HG03558 (cell line): Measurements from ENCODE around the gene DHDH.
"Not testable (repeated sequence)": the region's sequence is repeated elsewhere in the genome, so short reads cannot be mapped to it uniquely, and the experiment has no call there.

Experiments used
- ATAC-seq: cut with Tn5 transposase; IDR thresholded peaks from one replicate; pipeline ENCODE4 v1.9.1; 2021; ENCODE audit warnings: moderate number of reproducible peaks; ENCODE audit not compliant: unreplicated experiment; ENCODE audit errors: extremely low read depth

The DHDH gene

GRCh38 chr19:48914181-48914580 is 19.3 kb upstream of the DHDH start:
- ATAC-seq: no peak

GRCh38 chr19:48915757-48916156 is 17.7 kb upstream of the DHDH start:
- ATAC-seq: no peak

- no peak for ATAC-seq
Measured at GRCh38 chr19:48918071-48918470, 15.4 kb upstream of the DHDH start.

- ATAC-seq: no peak
Measured at GRCh38 chr19:48918801-48919247, 14.7 kb upstream of the DHDH start.

DNA sequence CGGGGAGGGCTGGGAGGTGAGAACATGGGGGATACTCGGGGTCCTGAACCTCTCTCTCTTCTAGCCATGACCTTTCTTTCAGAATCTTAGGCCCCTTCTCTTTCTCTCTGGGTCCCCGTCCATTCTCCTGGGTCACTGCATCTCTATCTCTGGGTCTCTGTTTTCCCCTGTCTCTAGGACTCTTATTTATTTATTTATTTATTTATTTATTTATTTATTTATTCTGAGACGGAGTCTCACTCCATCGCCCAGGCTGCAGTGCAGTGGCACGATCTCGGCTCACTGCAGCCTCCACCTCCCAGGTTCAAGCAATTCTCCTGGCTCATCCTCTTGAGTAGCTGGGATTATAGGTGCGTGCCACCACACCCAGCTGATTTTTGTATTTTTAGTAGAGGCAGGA is 14.2 kb upstream of the DHDH start:
- not testable (repeated sequence) for ATAC-seq

- no peak for ATAC-seq
Measured at GRCh38 chr19:48920949-48921348, 12.6 kb upstream of the DHDH start.

- no peak for ATAC-seq
Measured at GRCh38 chr19:48921721-48922500, 11.6 kb upstream of the DHDH start.

DNA sequence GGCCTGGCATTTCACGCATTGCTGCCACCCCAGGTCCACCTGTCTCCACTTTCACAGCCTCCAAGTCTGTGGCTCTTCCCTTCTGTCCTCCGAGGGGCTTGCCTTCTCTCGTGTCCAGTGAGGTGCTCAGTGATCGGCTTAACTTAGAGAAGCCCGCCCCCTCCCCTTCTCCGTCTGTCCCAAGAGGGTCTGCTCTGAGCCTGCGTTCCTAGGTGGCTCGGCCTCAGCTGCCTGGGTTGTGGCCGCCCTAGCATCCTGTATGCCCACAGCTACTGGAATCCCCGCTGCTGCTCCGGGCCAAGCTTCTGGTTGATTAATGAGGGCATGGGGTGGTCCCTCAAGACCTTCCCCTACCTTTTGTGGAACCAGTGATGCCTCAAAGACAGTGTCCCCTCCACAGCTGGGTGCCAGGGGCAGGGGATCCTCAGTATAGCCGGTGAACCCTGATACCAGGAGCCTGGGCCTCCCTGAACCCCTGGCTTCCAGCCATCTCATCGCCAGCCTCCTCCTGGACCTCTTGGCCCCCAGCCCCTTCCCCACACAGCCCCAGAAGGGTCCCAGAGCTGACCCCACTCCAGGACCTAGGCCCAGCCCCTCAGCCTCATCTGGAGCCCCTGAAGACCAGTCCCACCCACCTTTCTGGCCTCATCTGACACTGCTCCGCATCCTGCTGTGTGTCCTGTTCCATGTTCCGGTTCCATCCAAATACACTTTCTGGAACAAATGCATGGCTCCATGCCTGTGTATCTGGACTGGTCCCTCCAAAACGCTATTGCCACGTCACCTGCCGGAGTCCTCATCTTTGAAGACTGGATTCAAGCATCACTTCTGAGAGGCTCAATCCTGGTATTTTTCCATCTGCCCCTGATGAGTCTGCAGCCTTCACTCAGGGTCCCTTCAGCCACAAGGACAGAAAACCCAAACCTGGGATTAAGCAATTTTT is 10.7 kb upstream of the DHDH start:
- no peak for ATAC-seq

DNA sequence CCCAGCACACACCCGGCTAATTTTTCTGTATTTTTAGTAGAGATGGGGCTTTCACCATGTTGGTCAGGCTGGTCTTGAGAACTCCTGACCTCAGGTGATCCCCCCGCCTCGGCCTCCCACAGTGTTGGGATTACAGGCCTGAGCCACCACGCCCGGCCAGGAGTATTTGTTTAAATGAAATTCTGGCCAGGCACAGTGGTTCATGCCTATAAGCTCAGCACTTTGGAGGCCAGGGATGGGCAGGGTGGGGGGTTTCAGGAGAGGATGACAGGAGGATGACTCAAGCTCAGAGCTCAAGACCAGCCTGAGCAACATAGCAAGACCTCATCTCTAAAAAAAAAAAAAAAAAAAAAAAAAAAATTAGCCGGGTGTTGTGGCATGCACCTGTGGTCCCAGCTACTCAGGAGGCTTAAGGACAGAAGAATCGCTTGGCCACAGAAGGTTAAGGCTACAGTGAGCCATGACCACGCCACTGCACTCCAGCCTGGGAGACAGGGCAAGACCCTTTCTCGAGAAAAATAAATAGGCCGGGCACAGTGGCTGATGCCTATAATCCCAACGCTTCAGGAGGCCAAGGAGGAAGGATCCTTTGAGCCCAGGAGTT is 8.2 kb upstream of the DHDH start:
- ATAC-seq: no peak

- ATAC-seq: not testable (repeated sequence)
Measured at GRCh38 chr19:48925890-48926289, 7.6 kb upstream of the DHDH start.

GRCh38 chr19:48926909-48927308 is 6.6 kb upstream of the DHDH start:
- no peak for ATAC-seq

DNA sequence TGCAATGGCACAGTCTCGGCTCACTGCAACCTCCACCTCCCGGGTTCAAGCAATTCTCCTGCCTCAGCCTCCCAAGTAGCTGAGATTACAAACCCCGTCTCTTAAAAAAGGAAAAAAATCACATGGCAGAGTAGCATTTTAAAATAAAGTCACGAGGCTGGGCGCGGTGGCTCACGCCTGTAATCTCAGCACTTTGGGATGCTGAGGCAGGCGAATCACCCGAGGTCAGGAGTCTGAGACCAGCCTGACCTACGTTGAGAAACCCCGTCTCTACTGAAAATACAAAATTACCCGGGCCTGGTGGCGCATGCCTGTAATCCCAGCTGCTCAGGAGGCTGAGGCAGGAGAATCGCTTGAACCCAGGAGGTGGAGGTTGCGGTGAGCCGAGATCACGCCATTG is 5.8 kb upstream of the DHDH start:
- not testable (repeated sequence) for ATAC-seq

- no peak for ATAC-seq
Measured at GRCh38 chr19:48928164-48929025, 5.1 kb upstream of the DHDH start.

DNA sequence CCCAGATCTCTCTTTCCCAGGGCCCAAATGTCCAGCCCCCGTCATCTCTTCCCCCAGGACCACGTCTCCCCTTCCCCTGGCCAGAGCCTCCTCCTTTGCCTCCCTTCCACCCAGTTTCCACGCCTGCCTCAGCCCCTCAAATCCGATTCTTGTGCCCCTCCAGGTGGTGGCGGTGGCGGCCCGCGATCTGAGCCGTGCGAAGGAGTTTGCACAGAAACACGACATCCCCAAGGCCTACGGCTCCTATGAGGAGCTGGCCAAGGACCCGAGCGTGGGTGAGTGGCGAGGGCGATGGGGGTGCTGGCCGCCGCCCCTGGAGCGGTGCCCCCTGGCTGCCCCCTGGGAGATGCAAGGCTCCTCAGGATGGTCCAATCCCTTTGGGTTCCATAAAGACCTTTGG is 1.3 kb downstream of the DHDH start:
- no peak for ATAC-seq

DNA sequence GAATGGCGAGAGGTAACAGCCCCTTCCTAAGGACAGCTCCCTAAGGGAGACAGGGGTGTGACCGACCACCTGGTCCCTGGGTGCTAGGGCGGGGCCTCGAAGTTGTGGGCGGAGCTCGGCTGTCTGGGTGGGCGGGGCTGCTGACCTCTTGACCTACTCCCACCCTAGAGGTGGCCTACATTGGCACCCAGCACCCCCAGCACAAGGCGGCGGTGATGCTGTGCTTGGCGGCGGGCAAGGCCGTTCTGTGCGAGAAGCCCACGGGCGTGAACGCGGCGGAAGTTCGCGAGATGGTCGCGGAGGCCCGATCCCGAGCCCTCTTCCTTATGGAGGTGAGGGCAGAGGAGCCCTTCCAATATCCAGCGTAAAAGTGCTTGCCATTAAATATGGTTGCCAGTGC is 2.4 kb downstream of the DHDH start:
- ATAC-seq: no peak

DNA sequence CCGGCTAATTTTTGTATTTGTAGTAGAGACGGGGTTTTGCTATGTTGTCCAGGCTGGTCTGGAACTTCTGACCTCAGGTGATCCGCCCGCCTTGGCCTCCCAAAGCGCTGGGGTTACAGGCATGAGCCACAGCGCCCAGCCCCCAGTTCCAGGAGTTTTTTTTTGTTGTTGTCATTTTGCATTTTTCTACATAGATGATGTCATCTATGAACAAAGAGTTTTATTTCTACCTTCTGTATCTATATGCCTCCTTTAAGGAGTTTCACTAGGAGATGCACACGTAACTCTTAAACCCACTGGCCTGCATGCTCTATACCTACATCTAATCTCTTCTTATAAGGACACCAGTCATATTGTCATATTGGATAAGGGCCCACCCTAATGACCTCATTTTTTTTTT is 4.8 kb downstream of the DHDH start:
- no peak for ATAC-seq

GRCh38 chr19:48940902-48941301 is 7.4 kb downstream of the DHDH start:
- ATAC-seq: no peak

- no peak for ATAC-seq
Measured at GRCh38 chr19:48943081-48943480, 9.6 kb downstream of the DHDH start.

- ATAC-seq: no peak
Measured at GRCh38 chr19:48945415-48945814, 11.9 kb downstream of the DHDH start.

- ATAC-seq: no peak
Measured at GRCh38 chr19:48945817-48946216, 12.3 kb downstream of the DHDH start.
